ENCODE data around the gene UNC5C. TPM values are rescaled to one million over a fixed set of nuclear protein-coding genes. Genes with fewer than 3 reads are reported as not detected.
"Not testable (repeated sequence)": the region's sequence is repeated elsewhere in the genome, so short reads cannot be mapped to it uniquely, and the experiment has no call there.

The UNC5C gene
- total and polyA plus RNA-seq, 2 of the 8 experiments (the other 6 are each of a cell fraction or from before 2014, with no cell fraction given), result 0.30 to 1.3 TPM

DNA sequence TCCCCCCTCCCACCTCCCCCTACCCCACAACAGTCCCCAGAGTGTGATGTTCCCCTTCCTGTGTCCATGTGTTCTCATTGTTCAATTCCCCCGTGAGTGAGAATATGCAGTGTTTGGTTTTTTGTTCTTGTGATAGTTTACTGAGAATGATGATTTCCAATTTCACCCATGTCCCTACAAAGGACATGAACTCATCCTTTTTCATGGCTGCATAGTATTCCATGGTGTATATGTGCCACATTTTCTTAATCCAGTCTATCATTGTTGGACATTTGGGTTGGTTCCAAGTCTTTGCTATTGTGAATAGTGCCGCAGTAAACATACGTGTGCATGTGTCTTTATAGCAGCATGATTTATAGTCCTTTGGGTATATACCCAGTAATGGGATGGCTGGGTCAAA lies 377.4 kb downstream of the UNC5C start:
- FAIRE-seq; H3K23ac ChIP-seq (ENCODE audit: insufficient read length); H2BK12ac ChIP-seq (ENCODE audit: low read depth, low read length); H4K5ac ChIP-seq (ENCODE audit: insufficient read length, low read depth, low read length); H3K36me3 ChIP-seq (ENCODE audit: control insufficient read depth in 2 of 4, insufficient read depth in 4 of 4, low read length in 3 of 4); H2BK5ac ChIP-seq (ENCODE audit: low read depth, low read length); H3K9ac ChIP-seq (replicated peaks in 1 of 4; ENCODE audit: extremely low read depth in 1 of 4, low read depth in 3 of 4, low read length in 3 of 4); H4K8ac ChIP-seq (ENCODE audit: extremely low read depth, insufficient read depth, low read length); H4K91ac ChIP-seq (replicated peaks; ENCODE audit: insufficient read length, low read length); H2BK20ac ChIP-seq (ENCODE audit: low read length); H2BK15ac ChIP-seq (ENCODE audit: low read length); H3K18ac ChIP-seq (ENCODE audit: extremely low read depth, low read length); H3K79me1 ChIP-seq (ENCODE audit: low read depth, low read length); H3K23me2 ChIP-seq (ENCODE audit: low read depth, low read length); H3K27me3 ChIP-seq (replicated peaks in 1 of 4; ENCODE audit: control insufficient read depth in 3 of 4, extremely low read depth in 1 of 4, insufficient read depth in 3 of 4, low read length in 3 of 4); H2AFZ ChIP-seq (ENCODE audit: low read length); H4K20me1 ChIP-seq (replicated peaks in 1 of 2; ENCODE audit: control insufficient read depth in 1 of 2, insufficient read depth in 2 of 2, low read length in 2 of 2); H3K4me2 ChIP-seq (ENCODE audit: insufficient read depth in 1 of 2, low read depth in 2 of 2, low read length in 2 of 2); POLR2A ChIA-PET (ENCODE audit: partially characterized antibody); H3K56ac ChIP-seq (replicated peaks; ENCODE audit: insufficient read length, low read depth, low read length); H3K9me3 ChIP-seq (ENCODE audit: insufficient read depth in 2 of 2, low read depth in 1 of 2, low read length in 1 of 2); H3K4me1 ChIP-seq (replicated peaks in 1 of 4; ENCODE audit: control insufficient read depth in 3 of 4, insufficient read depth in 4 of 4, low read length in 3 of 4); H3K27ac ChIP-seq (ENCODE audit: low read depth, low read length); H2AK5ac ChIP-seq (ENCODE audit: low read depth, low read length); H2BK120ac ChIP-seq (replicated peaks; ENCODE audit: low read depth, low read length); DNase-seq (ENCODE audit: low read depth in 1 of 2, low spot score in 2 of 2); CTCF ChIA-PET (ENCODE audit: partially characterized antibody); H3K14ac ChIP-seq (ENCODE audit: insufficient read length); H3K4ac ChIP-seq (replicated peaks; ENCODE audit: insufficient read length, low read depth, low read length); H3K79me2 ChIP-seq (ENCODE audit: control insufficient read depth in 1 of 2, insufficient read depth in 2 of 2, low read length in 2 of 2); H3K4me3 ChIP-seq (ENCODE audit: extremely low read depth in 1 of 4, insufficient read depth in 2 of 4, low read depth in 3 of 4, low read length in 4 of 4): not testable (repeated sequence)
- 100% methylated on average over 1 of the region's 3 CpGs; no CpG with 5 or more reads in 1 of the 2 experiments for WGBS, 2 experiments (ENCODE audit: extremely low coverage in 1 of 2, insufficient coverage in 1 of 2, insufficient read length in 1 of 2, insufficient replicate concordance in 2 of 2, low coverage in 1 of 2, low lambda C conversion rate in 2 of 2, missing lambda C conversion rate in 1 of 2)
